Fibroblast of lung (primary cell): ENCODE measurements around the gene FBXO3.
"Not testable (repeated sequence)": the region's sequence is repeated elsewhere in the genome, so short reads cannot be mapped to it uniquely, and the experiment has no call there.

Experiments used
- EZH2 ChIP-seq: IDR thresholded peaks from 2 replicates; pipeline ENCODE4 v1.5.1; 2012; ENCODE audit warnings: low read length, control low read depth, mild to moderate bottlenecking; ENCODE audit errors: missing control alignments
- TF ChIP-seq, protein P1 (sequence below), 2 donors: IDR thresholded peaks in 1 of 2; conservative IDR thresholded peaks in 1 of 2; 1 replicate in 1 of 2; 2 replicates in 1 of 2; pipeline ENCODE4 v1.5.1; 2011 to 2012; ENCODE audit warnings: low read length in 2 of 2, control low read depth in 1 of 2, inconsistent platforms in 1 of 2, low read depth in 1 of 2, mild to moderate bottlenecking in 1 of 2

DNA sequence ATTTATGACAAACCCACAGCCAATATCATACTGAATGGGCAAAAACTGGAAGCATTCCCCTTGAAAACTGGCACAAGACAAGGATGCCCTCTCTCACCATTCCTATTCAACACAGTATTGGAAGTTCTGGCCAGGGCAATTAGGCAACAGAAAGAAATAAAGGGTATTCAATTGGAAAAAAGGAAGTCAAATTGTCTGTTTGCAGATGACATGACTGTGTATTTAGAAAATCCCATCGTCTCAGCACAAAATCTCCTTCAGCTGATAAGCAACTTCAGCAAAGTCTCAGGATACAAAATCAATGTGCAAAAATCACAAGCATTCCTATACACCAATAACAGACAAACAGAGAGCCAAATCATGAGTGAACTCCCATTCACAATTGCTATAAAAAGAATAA lies 46.8 kb downstream of the FBXO3 start:
- TF ChIP-seq, protein P1, sequence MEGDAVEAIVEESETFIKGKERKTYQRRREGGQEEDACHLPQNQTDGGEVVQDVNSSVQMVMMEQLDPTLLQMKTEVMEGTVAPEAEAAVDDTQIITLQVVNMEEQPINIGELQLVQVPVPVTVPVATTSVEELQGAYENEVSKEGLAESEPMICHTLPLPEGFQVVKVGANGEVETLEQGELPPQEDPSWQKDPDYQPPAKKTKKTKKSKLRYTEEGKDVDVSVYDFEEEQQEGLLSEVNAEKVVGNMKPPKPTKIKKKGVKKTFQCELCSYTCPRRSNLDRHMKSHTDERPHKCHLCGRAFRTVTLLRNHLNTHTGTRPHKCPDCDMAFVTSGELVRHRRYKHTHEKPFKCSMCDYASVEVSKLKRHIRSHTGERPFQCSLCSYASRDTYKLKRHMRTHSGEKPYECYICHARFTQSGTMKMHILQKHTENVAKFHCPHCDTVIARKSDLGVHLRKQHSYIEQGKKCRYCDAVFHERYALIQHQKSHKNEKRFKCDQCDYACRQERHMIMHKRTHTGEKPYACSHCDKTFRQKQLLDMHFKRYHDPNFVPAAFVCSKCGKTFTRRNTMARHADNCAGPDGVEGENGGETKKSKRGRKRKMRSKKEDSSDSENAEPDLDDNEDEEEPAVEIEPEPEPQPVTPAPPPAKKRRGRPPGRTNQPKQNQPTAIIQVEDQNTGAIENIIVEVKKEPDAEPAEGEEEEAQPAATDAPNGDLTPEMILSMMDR (conservative IDR thresholded peaks at IDR 0.05 in 1 of 2, IDR thresholded peaks at IDR 0.05 in 1 of 2; ENCODE audit: low read depth in 1 of 2, low read length in 2 of 2): not testable (repeated sequence)
- not testable (repeated sequence) for TF ChIP-seq EZH2
